RWPE2 (cell line): ENCODE results near the gene MYL10.
A peak's percentile ranks its signal among the peaks of the same experiment; 100 is the strongest.

Experiments used
- ATAC-seq: fragments of 200-7000 bp; cut with Tn5 transposase; 3 replicates; pipeline ENCODE4 v1.9.1; 2021; ENCODE audit warnings: low read depth
- DNase-seq: peaks from one replicate; pipeline ENCODE4 v3.0.0-alpha.2; 2020; ENCODE audit warnings: low spot score
- H3K27ac ChIP-seq: fragments of 450-650 bp; 2 replicates; pipeline ENCODE4 v1.5.1; 2017; ENCODE audit warnings: mild to moderate bottlenecking; ENCODE audit not compliant: poor library complexity, severe bottlenecking
- H3K27me3 ChIP-seq: fragments of 250-450 bp; sonication (Bioruptor Pico); 2 replicates; pipeline ENCODE4 v1.5.1; 2021; ENCODE audit warnings: mild to moderate bottlenecking, moderate library complexity; ENCODE audit not compliant: insufficient read depth, poor library complexity, severe bottlenecking
- H3K36me3 ChIP-seq: fragments of 250-450 bp; sonication (Bioruptor Pico); 2 replicates; pipeline ENCODE4 v1.5.1; 2020; ENCODE audit warnings: low read depth, mild to moderate bottlenecking, moderate library complexity
- H3K4me1 ChIP-seq: fragments of 250-450 bp; sonication (Bioruptor Pico); 2 replicates; pipeline ENCODE4 v1.5.1; 2021; ENCODE audit warnings: mild to moderate bottlenecking, moderate library complexity; ENCODE audit not compliant: insufficient read depth, poor library complexity, severe bottlenecking
- H3K4me3 ChIP-seq: fragments of 250-450 bp; sonication (Bioruptor Pico); 2 replicates; pipeline ENCODE4 v1.5.1; 2021; ENCODE audit warnings: mild to moderate bottlenecking, moderate library complexity; ENCODE audit not compliant: severe bottlenecking
- H3K9me3 ChIP-seq: fragments of 250-450 bp; sonication (Bioruptor Pico); 2 replicates; pipeline ENCODE4 v1.5.1; 2021; ENCODE audit warnings: mild to moderate bottlenecking, moderate library complexity; ENCODE audit not compliant: severe bottlenecking
- TF ChIP-seq, protein P1 (sequence below): fragments of 450-650 bp; IDR thresholded peaks from one replicate; pipeline ENCODE4 v1.5.1; 2017; ENCODE audit warnings: mild to moderate bottlenecking, moderate library complexity; ENCODE audit not compliant: poor library complexity, severe bottlenecking

The MYL10 gene

DNA sequence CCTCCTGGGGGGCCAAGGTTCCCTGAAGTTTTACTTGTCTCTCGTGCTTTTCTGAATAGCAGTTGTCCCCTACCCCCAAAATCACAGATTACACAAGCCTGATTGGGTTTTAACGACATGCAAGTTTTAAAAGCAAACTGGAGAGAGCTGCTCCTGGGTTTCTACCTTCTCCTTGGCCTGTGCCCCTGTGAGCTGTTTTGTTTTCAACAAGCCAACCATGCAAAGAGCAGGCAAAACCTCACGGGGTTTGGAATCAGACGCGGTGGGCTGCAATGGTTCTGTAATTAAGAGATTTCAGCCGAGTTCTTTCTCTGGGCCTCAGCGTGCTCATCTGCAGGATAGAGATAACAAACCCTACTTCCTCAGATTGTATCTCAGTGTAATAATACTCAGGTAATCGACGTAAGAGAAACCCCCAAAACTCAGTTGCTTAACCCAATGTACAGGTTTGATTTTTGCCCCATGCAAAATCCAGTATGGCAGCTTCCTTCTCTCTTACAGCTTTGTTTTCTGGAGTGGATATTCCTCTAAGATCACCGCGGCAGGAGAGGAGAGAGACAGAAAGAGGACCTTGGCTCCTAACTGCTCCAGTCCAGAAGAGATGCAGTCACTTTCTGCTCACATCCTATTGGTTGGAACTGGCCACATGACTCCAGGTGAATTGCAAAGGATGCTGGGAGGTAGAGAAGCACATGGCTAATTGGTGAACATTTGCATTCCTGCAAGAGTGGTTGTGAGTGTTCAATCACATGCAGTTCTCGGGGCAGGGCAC, 42.0 kb downstream of the MYL10 start:
- Histone ChIP-seq H3K27me3 (no peaks in the 10 kb centered on the region), H3K36me3 (no peaks in the 10 kb centered on the region), H3K9me3 (no peaks in the 10 kb centered on the region), H3K4me3 (no peak overlapping the region), H3K27ac (no peak overlapping the region), H3K4me1 (no peaks in the 10 kb centered on the region)
- TF ChIP-seq, protein P1, sequence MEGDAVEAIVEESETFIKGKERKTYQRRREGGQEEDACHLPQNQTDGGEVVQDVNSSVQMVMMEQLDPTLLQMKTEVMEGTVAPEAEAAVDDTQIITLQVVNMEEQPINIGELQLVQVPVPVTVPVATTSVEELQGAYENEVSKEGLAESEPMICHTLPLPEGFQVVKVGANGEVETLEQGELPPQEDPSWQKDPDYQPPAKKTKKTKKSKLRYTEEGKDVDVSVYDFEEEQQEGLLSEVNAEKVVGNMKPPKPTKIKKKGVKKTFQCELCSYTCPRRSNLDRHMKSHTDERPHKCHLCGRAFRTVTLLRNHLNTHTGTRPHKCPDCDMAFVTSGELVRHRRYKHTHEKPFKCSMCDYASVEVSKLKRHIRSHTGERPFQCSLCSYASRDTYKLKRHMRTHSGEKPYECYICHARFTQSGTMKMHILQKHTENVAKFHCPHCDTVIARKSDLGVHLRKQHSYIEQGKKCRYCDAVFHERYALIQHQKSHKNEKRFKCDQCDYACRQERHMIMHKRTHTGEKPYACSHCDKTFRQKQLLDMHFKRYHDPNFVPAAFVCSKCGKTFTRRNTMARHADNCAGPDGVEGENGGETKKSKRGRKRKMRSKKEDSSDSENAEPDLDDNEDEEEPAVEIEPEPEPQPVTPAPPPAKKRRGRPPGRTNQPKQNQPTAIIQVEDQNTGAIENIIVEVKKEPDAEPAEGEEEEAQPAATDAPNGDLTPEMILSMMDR = no peak
- ATAC-seq (no peak), DNase-seq (peak; percentile 19)

DNA sequence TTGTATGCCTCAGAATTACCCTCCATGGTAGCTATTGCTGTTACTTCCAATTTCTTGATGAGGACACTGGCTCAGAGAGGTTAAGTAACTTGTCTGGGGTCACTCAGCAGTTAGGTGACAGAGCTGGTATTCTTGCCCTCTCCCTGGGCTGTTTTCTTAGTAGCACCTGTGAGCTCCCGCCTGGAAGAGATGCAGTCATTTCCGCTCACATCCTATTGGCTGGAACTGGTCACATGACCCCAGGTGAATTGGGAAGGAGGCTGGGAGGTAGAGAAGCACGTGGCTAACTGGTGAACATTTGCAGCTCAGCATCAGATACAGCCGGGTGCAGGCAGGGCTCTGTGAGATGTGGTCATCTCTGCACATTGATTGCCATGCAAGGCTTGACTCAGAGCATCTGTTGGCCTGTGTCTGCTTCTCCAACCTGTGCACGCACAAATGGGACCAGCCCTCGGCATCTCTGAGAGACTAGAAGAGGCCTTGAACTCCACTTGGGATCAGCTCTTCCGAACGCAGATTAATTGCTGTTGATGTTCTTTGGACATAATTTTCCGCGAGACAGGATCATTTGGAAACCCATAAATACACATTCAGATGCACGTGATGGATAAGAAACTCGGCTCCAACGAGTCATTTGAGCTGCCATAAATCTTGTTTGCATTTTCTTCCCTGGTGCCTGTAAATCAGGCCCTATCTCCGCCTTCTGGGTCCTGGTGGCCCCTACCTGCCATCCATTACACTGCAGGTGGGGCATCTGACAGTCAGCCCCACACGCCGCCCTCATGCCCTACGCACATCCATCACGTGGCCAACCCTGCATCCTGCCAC, 42.8 kb downstream of the MYL10 start:
- Histone ChIP-seq H3K4me3 (no peak overlapping the region), H3K4me1 (no peaks in the 10 kb centered on the region), H3K27me3 (no peaks in the 10 kb centered on the region), H3K9me3 (no peaks in the 10 kb centered on the region), H3K36me3 (no peaks in the 10 kb centered on the region), H3K27ac (no peak overlapping the region)
- peak; percentile 27 for DNase-seq
- no peak for ATAC-seq
- TF ChIP-seq, protein P1 = no peak

DNA sequence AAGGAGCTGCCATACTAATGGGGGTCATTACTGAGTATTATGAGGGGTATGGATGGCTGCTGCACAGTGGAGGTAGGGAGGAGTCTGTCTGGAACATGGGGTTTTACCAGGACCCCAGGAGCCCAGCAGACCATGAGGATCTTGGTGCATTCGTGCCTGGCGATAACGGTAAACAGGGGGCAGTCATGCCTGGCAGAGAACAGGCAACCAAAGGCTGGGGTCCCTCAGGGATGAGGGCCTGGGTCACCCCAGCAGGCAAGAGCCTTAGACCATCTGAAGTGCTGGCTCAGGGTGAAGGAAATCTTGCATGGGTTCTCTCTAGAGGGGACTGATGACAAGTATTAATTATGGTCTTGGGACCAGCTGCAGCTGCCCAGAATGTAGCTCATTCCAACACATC, 46.1 kb downstream of the MYL10 start:
- DNase-seq (peak; percentile 13), ATAC-seq (no peak)
- no peak overlapping the region for H3K27ac ChIP-seq
- TF ChIP-seq, protein P1 = no peak
- no peaks in the 10 kb centered on the region for H3K4me1 ChIP-seq
- no peak overlapping the region for H3K4me3 ChIP-seq
- no peaks in the 10 kb centered on the region for H3K27me3 ChIP-seq
- no peaks in the 10 kb centered on the region for H3K9me3 ChIP-seq
- H3K36me3 ChIP-seq = no peaks in the 10 kb centered on the region

DNA sequence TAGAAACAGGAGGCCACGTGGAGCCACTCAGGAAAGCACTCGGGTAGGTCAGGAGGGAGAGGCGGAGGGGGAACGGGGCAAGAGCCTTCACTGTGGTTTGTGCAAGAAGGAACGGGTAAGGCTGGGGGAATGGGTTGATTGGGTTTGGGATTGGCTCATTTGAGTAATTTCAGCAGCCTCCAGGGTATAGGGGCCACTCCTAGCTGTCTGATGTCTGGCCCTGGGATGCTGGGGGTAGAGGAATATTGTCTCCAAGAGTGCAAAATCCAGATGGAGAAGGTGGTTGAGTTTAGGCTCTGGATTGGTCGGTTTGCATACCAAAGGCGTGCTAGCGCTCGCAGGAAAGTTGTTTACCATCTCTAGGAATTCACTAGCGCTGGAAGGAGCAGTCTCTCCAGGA, 47.2 kb downstream of the MYL10 start:
- TF ChIP-seq, protein P1 = no peak
- ATAC-seq = no peak
- DNase-seq = peak; percentile 14
- Histone ChIP-seq H3K36me3 (no peaks in the 10 kb centered on the region), H3K27me3 (no peaks in the 10 kb centered on the region), H3K9me3 (no peaks in the 10 kb centered on the region), H3K4me1 (no peaks in the 10 kb centered on the region), H3K4me3 (no peak overlapping the region), H3K27ac (no peak overlapping the region)
